Measurements from ENCODE around the gene CA5A. TPM values are rescaled to one million over a fixed set of nuclear protein-coding genes. Genes with fewer than 3 reads are reported as not detected.

Gene CA5A
- total and polyA plus RNA-seq, 2 experiments from 2014 or later, result not detected

- no peak for TF ChIP-seq ZNF462 (CRISPR knock-in tag; IDR thresholded peaks at IDR 0.05)
- TF ChIP-seq NANOG (IDR thresholded peaks at IDR 0.05; ENCODE audit: borderline replicate concordance), result no peak
- TF ChIP-seq JUNB (IDR thresholded peaks at IDR 0.05; ENCODE audit: unreplicated experiment), result no peak
- TF ChIP-seq EZH2phosphoT487 (IDR thresholded peaks at IDR 0.05; ENCODE audit: unreplicated experiment), result no peak
- no peak for TF ChIP-seq CTCF (conservative IDR thresholded peaks at IDR 0.05; ENCODE audit: low read depth in 2 of 2)
- TF ChIP-seq STAT1 (IDR thresholded peaks at IDR 0.05; ENCODE audit: unreplicated experiment), result no peak
Observed at GRCh38 chr16:87838643-87839541, 97.4 kb downstream of the CA5A start (continued).

Small RNA genes lying within 50 kb of the gene (small RNA-seq; reads per million reads assigned to genes)
- gene AC127455.1 (ENCODE audit: low replicate concordance), result not detected

Other genes with a start within 250 kb of the CA5A start
- 36.5 and 41.1 TPM in 2 replicates for gene KLHDC4, start 170.5 kb downstream of the CA5A start, total RNA-seq (2014; rRNA removed; shearing (Covaris generic))
- 23.0 and 25.2 TPM in 2 replicates for gene KLHDC4, start 170.5 kb downstream of the CA5A start, polyA plus RNA-seq (2016; fragmentation: Nextera tagmentation; extraction: Ambion mirVana)
- 328 and 386 TPM in 2 replicates for gene SLC7A5, start 67.0 kb downstream of the CA5A start, total RNA-seq (2014; rRNA removed; shearing (Covaris generic))
- 107 and 109 TPM in 2 replicates for gene SLC7A5, start 67.0 kb downstream of the CA5A start, polyA plus RNA-seq (2016; fragmentation: Nextera tagmentation; extraction: Ambion mirVana)
- 30.0 and 48.0 TPM in 2 replicates for gene BANP, start 14.9 kb upstream of the CA5A start, total RNA-seq (2014; rRNA removed; shearing (Covaris generic))
- 22.3 and 22.6 TPM in 2 replicates for gene BANP, start 14.9 kb upstream of the CA5A start, polyA plus RNA-seq (2016; fragmentation: Nextera tagmentation; extraction: Ambion mirVana)

All from GM23338 (cell line).